Measurements from ENCODE around the gene OPA1. TPM values are rescaled to one million over a fixed set of nuclear protein-coding genes. Genes with fewer than 3 reads are reported as not detected.
A peak's percentile ranks its signal among the peaks of the same experiment; 100 is the strongest.

OPA1 gene
- total RNA-seq, 1 donor from 2014 or later: 19.5 TPM

DNA sequence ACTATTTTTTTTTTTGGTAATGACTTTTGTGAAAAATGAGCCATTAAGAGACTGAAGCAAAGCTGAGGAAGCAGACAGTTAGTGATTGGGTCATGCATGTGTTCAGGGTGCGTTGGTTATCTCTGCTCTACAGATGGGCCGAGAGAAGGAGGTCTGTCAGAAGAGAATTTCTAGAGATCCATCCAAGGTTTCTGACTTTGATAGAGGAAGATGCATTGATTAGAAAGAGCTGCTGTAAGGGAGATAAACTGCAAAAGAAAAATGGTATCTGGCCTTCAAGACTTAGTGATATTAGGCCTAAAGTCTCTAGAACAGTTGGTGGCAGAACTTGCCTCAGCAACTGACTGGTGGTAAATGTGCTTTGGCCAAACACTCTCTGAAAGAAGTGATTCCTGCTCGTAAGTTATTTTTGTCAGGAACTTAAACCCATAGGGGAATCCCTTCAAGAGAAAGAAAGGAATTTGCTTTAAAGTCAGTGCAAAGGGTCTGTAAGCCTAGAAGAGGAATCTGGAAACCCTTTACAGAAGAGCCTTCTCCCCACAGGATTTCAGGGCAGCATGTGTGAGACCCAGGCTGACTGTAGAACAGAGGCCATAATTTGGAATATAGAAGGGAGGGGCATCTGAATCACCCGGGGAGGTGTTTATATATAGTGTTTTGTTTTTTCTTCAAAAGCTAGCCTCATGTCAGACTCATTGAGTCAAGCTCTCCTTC, 67.8 kb downstream of the OPA1 start:
- Histone ChIP-seq H3K4me1 (no peaks in the 10 kb centered on the region), H3K9me3 (no peaks in the 10 kb centered on the region), H3K27me3 (no peaks in the 10 kb centered on the region), H3K27ac (no peak overlapping the region), H3K36me3 (peaks cover 47 to 67% of the 10 kb centered on the region in 2 donors), H3K4me3 (no peak overlapping the region)
- DNase-seq (ENCODE audit: low spot score in 2 of 2): no peak
- TF ChIP-seq, protein P1, sequence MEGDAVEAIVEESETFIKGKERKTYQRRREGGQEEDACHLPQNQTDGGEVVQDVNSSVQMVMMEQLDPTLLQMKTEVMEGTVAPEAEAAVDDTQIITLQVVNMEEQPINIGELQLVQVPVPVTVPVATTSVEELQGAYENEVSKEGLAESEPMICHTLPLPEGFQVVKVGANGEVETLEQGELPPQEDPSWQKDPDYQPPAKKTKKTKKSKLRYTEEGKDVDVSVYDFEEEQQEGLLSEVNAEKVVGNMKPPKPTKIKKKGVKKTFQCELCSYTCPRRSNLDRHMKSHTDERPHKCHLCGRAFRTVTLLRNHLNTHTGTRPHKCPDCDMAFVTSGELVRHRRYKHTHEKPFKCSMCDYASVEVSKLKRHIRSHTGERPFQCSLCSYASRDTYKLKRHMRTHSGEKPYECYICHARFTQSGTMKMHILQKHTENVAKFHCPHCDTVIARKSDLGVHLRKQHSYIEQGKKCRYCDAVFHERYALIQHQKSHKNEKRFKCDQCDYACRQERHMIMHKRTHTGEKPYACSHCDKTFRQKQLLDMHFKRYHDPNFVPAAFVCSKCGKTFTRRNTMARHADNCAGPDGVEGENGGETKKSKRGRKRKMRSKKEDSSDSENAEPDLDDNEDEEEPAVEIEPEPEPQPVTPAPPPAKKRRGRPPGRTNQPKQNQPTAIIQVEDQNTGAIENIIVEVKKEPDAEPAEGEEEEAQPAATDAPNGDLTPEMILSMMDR (IDR thresholded peaks at IDR 0.05): no peak
- intact Hi-C loops (cut with DNase I): no loop called here

DNA sequence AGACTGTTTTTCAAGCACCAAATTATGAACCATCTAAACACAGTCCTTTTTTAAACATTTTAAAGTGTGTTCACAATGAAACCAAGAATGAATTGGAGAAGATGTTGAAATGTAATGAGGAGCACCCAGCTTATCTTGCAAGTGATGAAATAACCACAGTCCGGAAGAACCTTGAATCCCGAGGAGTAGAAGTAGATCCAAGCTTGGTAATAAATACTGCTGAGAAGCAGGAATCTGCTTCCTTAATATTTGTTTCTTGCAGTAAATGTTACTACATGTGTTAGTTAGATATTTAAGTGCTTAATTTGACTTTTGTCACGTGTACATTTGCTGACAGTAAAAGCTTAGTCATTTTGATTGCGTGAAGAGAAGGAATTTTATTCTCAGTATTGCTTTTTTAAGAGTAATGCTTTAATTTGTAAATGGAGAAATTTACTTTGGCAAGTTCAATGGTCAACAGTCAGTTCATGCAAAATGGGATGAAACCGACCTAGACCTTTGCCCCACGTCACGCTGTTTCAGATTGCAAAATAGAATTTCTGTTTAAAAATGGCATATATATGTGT, 69.8 kb downstream of the OPA1 start:
- Histone ChIP-seq H3K9me3 (no peaks in the 10 kb centered on the region), H3K27me3 (no peaks in the 10 kb centered on the region), H3K4me1 (no peaks in the 10 kb centered on the region), H3K27ac (no peak overlapping the region), H3K36me3 (peaks cover 44 to 68% of the 10 kb centered on the region in 2 donors), H3K4me3 (no peak overlapping the region)
- TF ChIP-seq, protein P1 (IDR thresholded peaks at IDR 0.05): no peak
- DNase-seq (ENCODE audit: low spot score in 2 of 2): no peak
- intact Hi-C loops (cut with DNase I): no loop called here

DNA sequence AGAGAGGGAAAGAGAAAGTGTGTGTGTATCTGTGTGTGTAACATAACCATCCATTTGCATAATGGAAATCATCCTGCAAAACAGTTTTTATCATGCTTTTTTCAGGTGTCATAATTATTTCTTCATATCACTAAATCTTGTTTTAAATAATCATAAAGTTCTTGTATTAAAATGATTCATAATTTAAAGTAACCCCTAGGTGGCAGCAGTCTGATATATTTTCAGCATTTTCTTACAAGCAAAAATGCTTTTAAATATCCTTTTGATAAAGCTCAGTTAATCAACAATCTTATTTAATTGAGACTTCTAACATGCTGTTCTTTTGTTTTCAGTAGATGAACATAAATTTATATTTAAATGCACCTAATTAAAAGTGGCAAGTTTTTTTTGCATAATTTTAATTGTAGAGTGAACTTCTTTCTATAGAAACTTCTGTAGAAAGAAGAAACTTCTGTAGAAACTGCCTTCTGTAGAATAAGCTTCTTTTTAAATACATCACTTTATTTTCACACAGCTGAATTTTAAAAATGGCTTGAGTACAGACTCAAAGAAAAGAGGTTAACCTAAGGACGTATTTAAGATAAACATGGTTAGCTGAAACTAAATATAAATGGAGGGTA, 72.5 kb downstream of the OPA1 start:
- Histone ChIP-seq H3K36me3 (peaks cover 44 to 63% of the 10 kb centered on the region in 2 donors), H3K4me3 (no peak overlapping the region), H3K27me3 (no peaks in the 10 kb centered on the region), H3K4me1 (no peaks in the 10 kb centered on the region), H3K27ac (no peak overlapping the region), H3K9me3 (no peaks in the 10 kb centered on the region)
- intact Hi-C loops (cut with DNase I): loop anchor here (5.0 kb wide), 2 partner anchors 37 to 652 kb away; no protein-coding TSS in a partner anchor
- DNase-seq (ENCODE audit: low spot score in 2 of 2): no peak
- TF ChIP-seq, protein P1 (IDR thresholded peaks at IDR 0.05): peak in 2 of 3 experiments; percentile 38 to 43

DNA sequence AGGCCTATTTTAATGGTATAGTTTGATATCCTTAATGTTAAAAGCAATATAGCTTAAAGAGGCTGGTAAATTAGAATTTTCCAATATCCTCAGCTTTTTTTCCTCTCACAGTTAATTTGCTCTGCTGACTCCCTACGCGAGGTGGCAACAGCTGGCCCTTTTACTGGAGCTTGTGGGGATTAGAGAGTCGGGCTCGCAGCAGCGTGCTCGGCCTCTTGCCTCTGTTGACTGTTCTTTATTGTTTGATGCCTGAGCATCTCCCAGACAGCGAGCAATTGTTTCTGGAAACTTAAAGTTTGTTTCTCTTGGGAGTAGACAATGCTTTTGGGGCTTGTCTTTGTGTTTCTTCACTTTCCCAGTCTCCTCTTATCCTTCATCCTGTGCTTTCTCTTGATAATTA, 80.8 kb downstream of the OPA1 start:
- Histone ChIP-seq H3K4me3 (no peak overlapping the region), H3K9me3 (no peaks in the 10 kb centered on the region), H3K27ac (no peak overlapping the region), H3K27me3 (no peaks in the 10 kb centered on the region), H3K4me1 (no peaks in the 10 kb centered on the region), H3K36me3 (peaks cover 14 to 20% of the 10 kb centered on the region in 2 donors)
- TF ChIP-seq, protein P1 (IDR thresholded peaks at IDR 0.05): no peak
- intact Hi-C loops (cut with DNase I): no loop called here
- no peak for DNase-seq (ENCODE audit: low spot score in 2 of 2)

DNA sequence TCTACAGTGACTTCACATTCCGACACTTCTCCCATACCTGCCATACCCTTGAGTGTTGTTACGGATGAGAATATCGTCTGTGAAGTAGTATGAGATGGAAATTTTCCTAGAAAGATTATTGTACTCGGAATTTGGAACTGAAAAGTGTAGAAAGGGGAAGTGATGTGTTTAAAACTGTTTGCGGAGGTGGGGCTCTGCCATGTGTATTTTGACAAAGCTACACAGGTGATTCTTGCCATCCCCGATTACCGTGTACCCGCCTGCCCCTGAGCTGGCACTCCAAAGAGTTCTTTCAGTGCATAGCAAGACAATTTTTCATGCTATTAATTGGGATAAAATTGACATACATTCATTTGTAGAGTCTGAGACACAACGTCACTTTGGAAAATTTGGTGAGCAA, 81.7 kb downstream of the OPA1 start:
- Histone ChIP-seq H3K4me3 (no peak overlapping the region), H3K36me3 (peaks cover 12 to 16% of the 10 kb centered on the region in 2 donors), H3K27me3 (no peaks in the 10 kb centered on the region), H3K9me3 (no peaks in the 10 kb centered on the region), H3K27ac (no peak overlapping the region), H3K4me1 (no peaks in the 10 kb centered on the region)
- intact Hi-C loops (cut with DNase I): no loop called here
- TF ChIP-seq, protein P1 (IDR thresholded peaks at IDR 0.05): no peak
- DNase-seq (ENCODE audit: low spot score in 2 of 2): no peak

All from ascending aorta (tissue), 2 donors.